Right ventricle myocardium inferior (tissue), 1 donor: ENCODE results near the gene SPATA1. TPM values are rescaled to one million over a fixed set of nuclear protein-coding genes. Genes with fewer than 3 reads are reported as not detected.

Experiments
- ATAC-seq: fragments of 200-7000 bp; cut with Tn5 transposase; one replicate; pipeline ENCODE4 v1.9.1; 2020; ENCODE audit warnings: mild to moderate bottlenecking, moderate library complexity
- DNase-seq: peaks from one replicate; pipeline ENCODE4 v3.0.0; 2021; ENCODE audit errors: missing footprints
- intact Hi-C: fragments of 100-400 bp; cut with DNase I; formaldehyde crosslinking; loops from one replicate; pipeline ENCODE4 v1.11.0; 2022
- total RNA-seq: library from RNA; stranded (reverse); fragmentation: NEBNext Ultra II Directional; extraction: Animal tissue kit (Norgen Biotek cat#: 25700); gene quantifications from one replicate; pipeline ENCODE4 v1.2.1, GENCODE V29; 2021
- donor health status: DM: no; HTN: yes; CAD: no; lungs with severe emphysema.

SPATA1 gene
- total RNA-seq, 1 donor from 2014 or later: 0.92 TPM

DNA sequence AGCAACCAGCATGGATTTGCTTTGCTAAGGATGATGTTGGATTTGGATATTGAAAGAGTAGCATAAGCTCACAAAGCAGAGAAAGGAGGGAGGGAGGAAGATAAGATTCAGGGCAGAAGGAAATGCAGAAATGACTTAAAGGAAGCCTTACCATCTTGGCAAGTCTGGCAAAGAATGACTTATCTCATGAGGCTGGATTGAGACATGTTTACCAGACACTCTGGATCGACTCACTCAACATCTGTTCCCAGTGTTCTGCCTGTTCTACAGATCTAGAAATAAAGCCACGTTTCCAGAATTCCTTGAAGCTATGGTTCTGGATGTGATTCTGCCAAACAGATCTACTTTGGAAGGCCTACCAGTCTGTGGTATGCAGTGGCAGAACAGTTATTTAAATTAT lies 106.8 kb downstream of the SPATA1 start:
- intact Hi-C loops: loop anchor here (10.0 kb wide), 1 partner anchor 108 kb away; the partner anchor contains the start of genes GNG5 and SPATA1
- no peak for DNase-seq

GRCh38 chr1:84613887-84614286 lies 107.7 kb downstream of the SPATA1 start:
- DNase-seq (no peak), ATAC-seq (no peak)
- intact Hi-C loops: loop anchor here (10.0 kb wide), 1 partner anchor 109 kb away; the partner anchor contains the start of genes GNG5 and SPATA1

More for the DNA sequence above, 106.8 kb downstream of the SPATA1 start:
- ATAC-seq: no peak

DNA sequence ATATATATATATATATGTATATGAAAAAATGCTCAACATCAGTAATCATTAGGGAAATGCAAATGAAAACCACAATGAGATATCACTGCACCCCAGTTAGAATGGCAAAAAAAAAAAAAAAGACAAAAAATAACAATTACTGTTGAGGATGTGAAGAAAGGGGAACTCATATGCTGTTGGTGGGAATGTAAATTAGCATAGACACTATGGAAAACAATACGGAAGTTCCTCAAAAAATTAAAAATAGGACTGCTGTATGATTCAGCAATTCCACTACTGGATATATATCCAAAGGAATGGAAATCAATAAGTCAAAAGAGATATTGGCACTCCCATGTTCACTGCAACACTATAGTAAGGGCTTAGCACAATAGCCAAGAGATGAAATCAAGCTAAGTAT lies 109.6 kb downstream of the SPATA1 start:
- intact Hi-C loops: loop anchor here (10.0 kb wide), 1 partner anchor 111 kb away; the partner anchor contains the start of genes GNG5 and SPATA1
- no peak for ATAC-seq

More for the DNA sequence above, 109.6 kb downstream of the SPATA1 start:
- no peak for DNase-seq

Other genes starting within 250 kb of the SPATA1 start
- 1.5 TPM for gene SAMD13, start 204.7 kb upstream of the SPATA1 start, total RNA-seq
- not detected for gene DNASE2B, start 107.9 kb upstream of the SPATA1 start, total RNA-seq
- 34.2 TPM for gene RPF1, start 27.1 kb upstream of the SPATA1 start, total RNA-seq
- gene GNG5, start 195 bp downstream of the SPATA1 start, total RNA-seq: 182 TPM
- 6.0 TPM for gene CTBS, start 68.1 kb downstream of the SPATA1 start, total RNA-seq
- gene SSX2IP, start 184.1 kb downstream of the SPATA1 start, total RNA-seq: 12.9 TPM